Measurements from ENCODE around the gene VEGFC.

DNA sequence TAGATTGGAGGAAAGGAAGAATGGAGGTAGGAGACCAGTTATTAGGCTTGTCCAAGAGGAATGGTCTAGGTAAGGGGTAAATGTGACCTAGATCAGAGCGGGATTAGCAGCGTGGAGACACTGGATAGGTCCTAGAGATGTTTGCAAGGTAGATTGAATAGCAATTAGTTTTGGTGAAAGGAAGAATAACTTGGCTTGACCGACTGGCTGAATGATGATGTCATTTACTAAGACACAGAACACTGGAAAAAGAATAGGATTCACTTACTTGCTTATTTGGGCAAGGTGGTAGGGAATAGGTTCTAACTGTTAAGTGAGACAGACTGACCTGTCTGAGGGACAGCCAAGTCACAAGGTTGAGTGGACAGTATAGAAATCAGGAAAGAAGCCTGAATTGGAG lies 71.3 kb downstream of the VEGFC start:
- TF ChIP-seq, protein P1, sequence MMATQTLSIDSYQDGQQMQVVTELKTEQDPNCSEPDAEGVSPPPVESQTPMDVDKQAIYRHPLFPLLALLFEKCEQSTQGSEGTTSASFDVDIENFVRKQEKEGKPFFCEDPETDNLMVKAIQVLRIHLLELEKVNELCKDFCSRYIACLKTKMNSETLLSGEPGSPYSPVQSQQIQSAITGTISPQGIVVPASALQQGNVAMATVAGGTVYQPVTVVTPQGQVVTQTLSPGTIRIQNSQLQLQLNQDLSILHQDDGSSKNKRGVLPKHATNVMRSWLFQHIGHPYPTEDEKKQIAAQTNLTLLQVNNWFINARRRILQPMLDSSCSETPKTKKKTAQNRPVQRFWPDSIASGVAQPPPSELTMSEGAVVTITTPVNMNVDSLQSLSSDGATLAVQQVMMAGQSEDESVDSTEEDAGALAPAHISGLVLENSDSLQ (IDR thresholded peaks at IDR 0.05), result no peak
- TF ChIP-seq LEF1 (IDR thresholded peaks at IDR 0.05; ENCODE audit: borderline replicate concordance) (no peak), FOXK2 (IDR thresholded peaks at IDR 0.05) (no peak), HDGF (IDR thresholded peaks at IDR 0.05; ENCODE audit: borderline replicate concordance) (no peak), BHLHE40 (IDR thresholded peaks at IDR 0.05; ENCODE audit: borderline replicate concordance) (no peak), NFRKB (IDR thresholded peaks at IDR 0.05) (no peak), FOXM1 (IDR thresholded peaks at IDR 0.05; ENCODE audit: borderline replicate concordance) (no peak)
